Left ventricle myocardium inferior (tissue), 1 donor: Measurements from ENCODE around the gene IFT25. TPM values are rescaled to one million over a fixed set of nuclear protein-coding genes. Genes with fewer than 3 reads are reported as not detected.
A peak's percentile ranks its signal among the peaks of the same experiment; 100 is the strongest.
"Not testable (repeated sequence)": the region's sequence is repeated elsewhere in the genome, so short reads cannot be mapped to it uniquely, and the experiment has no call there.

Experiments
- DNase-seq: peaks from one replicate; pipeline ENCODE4 v3.0.0-alpha.2; 2020
- H3K27ac ChIP-seq: fragments of 200-600 bp; replicated peaks from 2 replicates; pipeline ENCODE4 v1.8.0; 2021
- H3K27me3 ChIP-seq: fragments of 200-600 bp; 2 replicates; pipeline ENCODE4 v1.8.0; 2021; ENCODE audit warnings: low read depth
- H3K36me3 ChIP-seq: fragments of 200-600 bp; 2 replicates; pipeline ENCODE4 v1.8.0; 2021
- H3K4me1 ChIP-seq: fragments of 200-600 bp; 2 replicates; pipeline ENCODE4 v1.8.0; 2021
- H3K4me3 ChIP-seq: fragments of 200-600 bp; 2 replicates; pipeline ENCODE4 v1.8.0; 2021; ENCODE audit warnings: mild to moderate bottlenecking, moderate library complexity
- H3K9me3 ChIP-seq: fragments of 200-600 bp; replicated peaks from 2 replicates; pipeline ENCODE4 v1.8.0; 2021
- CTCF ChIP-seq: fragments of 200-600 bp; IDR thresholded peaks from 2 replicates; pipeline ENCODE4 v1.8.0; 2021; ENCODE audit warnings: antibody characterized with exemption, mild to moderate bottlenecking, borderline replicate concordance
- intact Hi-C: fragments of 100-400 bp; cut with micrococcal nuclease; formaldehyde crosslinking; loops from one replicate; pipeline ENCODE4 v1.11.0; 2022
- total RNA-seq: library from RNA; stranded (reverse); fragmentation: NEBNext Ultra II Directional; extraction: Animal tissue kit (Norgen Biotek cat#: 25700); gene quantifications from one replicate; pipeline ENCODE4 v1.2.1, GENCODE V29; 2021
- donor health status: DM: no; HTN: yes; CAD: no; lungs with severe emphysema.

IFT25 gene
- total RNA-seq, 1 donor from 2014 or later: 13.2 TPM

GRCh38 chr1:53878492-53879105 is 66.9 kb downstream of the IFT25 start:
- no peak overlapping the region for H3K4me3 ChIP-seq
- TF ChIP-seq CTCF: peak; percentile 67
- peaks cover 4% of the 10 kb centered on the region for H3K9me3 ChIP-seq
- H3K4me1 ChIP-seq: no peaks in the 10 kb centered on the region
- intact Hi-C loops: loop anchor here (10.0 kb wide), 1 partner anchor 76 kb away; no protein-coding TSS in a partner anchor
- peaks cover 85% of the 10 kb centered on the region for H3K36me3 ChIP-seq
- H3K27me3 ChIP-seq: no peaks in the 10 kb centered on the region
- no peak overlapping the region for H3K27ac ChIP-seq
- DNase-seq: no peak

GRCh38 chr1:53875150-53875549 is 70.3 kb downstream of the IFT25 start:
- H3K27me3 ChIP-seq, H3K4me1 ChIP-seq, H3K9me3 ChIP-seq, DNase-seq, H3K27ac ChIP-seq, H3K4me3 ChIP-seq: not testable (repeated sequence)
- intact Hi-C loops: loop anchor here (10.0 kb wide), 1 partner anchor 80 kb away; no protein-coding TSS in a partner anchor
- H3K36me3 ChIP-seq: peaks cover 87% of the 10 kb centered on the region

- TF ChIP-seq CTCF: no peak
- no peaks in the 10 kb centered on the region for H3K9me3 ChIP-seq
These were observed 73.6 kb downstream of the IFT25 start for GRCh38 chr1:53871773-53872484.

More at GRCh38 chr1:53871773-53872484, 73.6 kb downstream of the IFT25 start:
- Histone ChIP-seq H3K27ac (no peak overlapping the region), H3K4me1 (no peaks in the 10 kb centered on the region), H3K27me3 (no peaks in the 10 kb centered on the region), H3K4me3 (no peak overlapping the region), H3K36me3 (peaks cover 88% of the 10 kb centered on the region)
- intact Hi-C loops: loop anchor here (10.0 kb wide), 1 partner anchor 83 kb away; no protein-coding TSS in a partner anchor
- DNase-seq: no peak

Other genes with a start within 250 kb of the IFT25 start
- 0.16 TPM for gene GLIS1, start 206.5 kb downstream of the IFT25 start, total RNA-seq
- 5.7 TPM for gene NDC1, start 107.4 kb downstream of the IFT25 start, total RNA-seq
- 13.9 TPM for gene YIPF1, start 55.9 kb downstream of the IFT25 start, total RNA-seq
- gene DIO1, start 51.5 kb downstream of the IFT25 start, total RNA-seq: not detected
- 12.9 TPM for gene LRRC42, start 651 bp upstream of the IFT25 start, total RNA-seq
- gene LDLRAD1, start 72.5 kb upstream of the IFT25 start, total RNA-seq: not detected
- gene TMEM59, start 107.5 kb upstream of the IFT25 start, total RNA-seq: 337 TPM
- gene TCEANC2, start 107.9 kb upstream of the IFT25 start, total RNA-seq: 5.7 TPM
- gene CDCP2, start 207.3 kb upstream of the IFT25 start, total RNA-seq: not detected